Liver (tissue), 9 donors: ENCODE measurements around the gene GDF11. TPM values are rescaled to one million over a fixed set of nuclear protein-coding genes. Genes with fewer than 3 reads are reported as not detected.

Source experiments
- DNase-seq: peaks from one replicate; pipeline ENCODE4 v3.0.0-alpha.2; 2017; ENCODE audit warnings: low spot score
- H3K27ac ChIP-seq, 2 donors: one replicate each; pipeline ENCODE4 v1.7.0; 2013; ENCODE audit warnings: inconsistent platforms in 2 of 2, low read length in 2 of 2, control low read depth in 1 of 2, low read depth in 1 of 2, mild to moderate bottlenecking in 1 of 2
- H3K27me3 ChIP-seq, 4 donors: one replicate each; pipeline versions ENCODE4 v1.6.1 to v1.7.0; 2013; ENCODE audit warnings: low read length in 3 of 4, inconsistent platforms in 1 of 4, mild to moderate bottlenecking in 1 of 4, moderate library complexity in 1 of 4; ENCODE audit not compliant: control insufficient read depth in 4 of 4, insufficient read depth in 4 of 4
- H3K36me3 ChIP-seq, 4 donors: one replicate each; pipeline versions ENCODE4 v1.6.1 to v1.7.0; 2013; ENCODE audit warnings: low read length in 3 of 4, mild to moderate bottlenecking in 3 of 4, low read depth in 1 of 4, moderate library complexity in 1 of 4; ENCODE audit not compliant: control insufficient read depth in 4 of 4, insufficient read depth in 3 of 4
- H3K4me1 ChIP-seq, 4 donors: one replicate each; pipeline versions ENCODE4 v1.6.1 to v1.7.0; 2013; ENCODE audit warnings: low read length in 3 of 4, mild to moderate bottlenecking in 3 of 4, moderate library complexity in 1 of 4; ENCODE audit not compliant: control insufficient read depth in 4 of 4, insufficient read depth in 4 of 4
- H3K4me3 ChIP-seq, 3 donors: one replicate each; pipeline versions ENCODE4 v1.6.1 to v1.7.0; 2013; ENCODE audit warnings: low read length in 3 of 3, control low read depth in 1 of 3, low read depth in 1 of 3, mild to moderate bottlenecking in 1 of 3
- H3K9ac ChIP-seq, 2 donors: one replicate each; pipeline ENCODE4 v1.7.0; 2013; ENCODE audit warnings: low read length in 2 of 2, mild to moderate bottlenecking in 2 of 2, moderate library complexity in 2 of 2, control low read depth in 1 of 2, low read depth in 1 of 2
- H3K9me3 ChIP-seq, 4 donors: one replicate each; pipeline versions ENCODE4 v1.6.1 to v1.7.0; 2013; ENCODE audit warnings: low read length in 3 of 4; ENCODE audit not compliant: control insufficient read depth in 4 of 4
- EGR1 ChIP-seq, 2 donors: IDR thresholded peaks; 2 replicates each; pipeline ENCODE4 v1.6.1; 2016 to 2018; ENCODE audit warnings: antibody characterized with exemption in 2 of 2, low read depth in 2 of 2
- FOXA1 ChIP-seq: IDR thresholded peaks from 2 replicates; pipeline ENCODE4 v1.6.1; 2016; ENCODE audit warnings: antibody characterized with exemption
- FOXA2 ChIP-seq: IDR thresholded peaks from 2 replicates; pipeline ENCODE4 v1.6.1; 2016; ENCODE audit warnings: antibody characterized with exemption
- GABPA ChIP-seq, 2 donors: IDR thresholded peaks in 1 of 2; conservative IDR thresholded peaks in 1 of 2; 2 replicates each; pipeline ENCODE4 v1.6.1; 2016; ENCODE audit warnings: antibody characterized with exemption in 2 of 2, mild to moderate bottlenecking in 1 of 2, moderate library complexity in 1 of 2
- HNF4A ChIP-seq, 2 donors: conservative IDR thresholded peaks; 2 replicates each; pipeline ENCODE4 v1.6.1; 2016; ENCODE audit warnings: antibody characterized with exemption in 2 of 2, mild to moderate bottlenecking in 2 of 2
- HNF4G ChIP-seq: IDR thresholded peaks from 2 replicates; pipeline ENCODE4 v1.6.1; 2016; ENCODE audit warnings: antibody characterized with exemption
- JUND ChIP-seq, 2 donors: IDR thresholded peaks; 2 replicates each; pipeline ENCODE4 v1.6.1; 2016; ENCODE audit warnings: antibody characterized with exemption in 2 of 2
- NR2F2 ChIP-seq: IDR thresholded peaks from 2 replicates; pipeline ENCODE4 v1.6.1; 2016; ENCODE audit warnings: antibody characterized with exemption
- RAD21 ChIP-seq, 2 donors: IDR thresholded peaks; 2 replicates each; pipeline ENCODE4 v1.6.1; 2016; ENCODE audit warnings: antibody characterized with exemption in 2 of 2, mild to moderate bottlenecking in 2 of 2
- RXRA ChIP-seq, 2 donors: IDR thresholded peaks; 2 replicates each; pipeline ENCODE4 v1.6.1; 2017 to 2018; ENCODE audit warnings: antibody characterized with exemption in 2 of 2, mild to moderate bottlenecking in 1 of 2
- SP1 ChIP-seq: IDR thresholded peaks from 2 replicates; pipeline ENCODE4 v1.6.1; 2018; ENCODE audit warnings: antibody characterized with exemption, mild to moderate bottlenecking
- TAF1 ChIP-seq: conservative IDR thresholded peaks from 2 replicates; pipeline ENCODE4 v1.6.1; 2016; ENCODE audit warnings: antibody characterized with exemption, mild to moderate bottlenecking
- YY1 ChIP-seq: IDR thresholded peaks from 2 replicates; pipeline ENCODE4 v1.6.1; 2016; ENCODE audit warnings: antibody characterized with exemption, mild to moderate bottlenecking
- WGBS: extraction: QIAGEN DNeasy Blood & Tissue Kit; methylation state at CpG from one replicate; pipeline ENCODE4 v1.1.7; 2013; 5-methylcytosine and 5-hydroxymethylcytosine counted together
- polyA plus RNA-seq, 2 donors: library from polyadenylated mRNA; stranded (reverse) in 1 of 2; unstranded in 1 of 2; fragments of 200-250 nt in 1 of 2; fragments of >200 nt in 1 of 2; fragmentation: Nextera tagmentation in 1 of 2; extraction: Ambion mirVana in 1 of 2; gene quantifications; one replicate each; pipeline versions ENCODE4 v1.2.1 to v1.2.3, GENCODE V29; 2013 to 2015
- total RNA-seq, 2 donors: library from RNA; depleted of rRNA; stranded (reverse); fragments of >200 nt; gene quantifications; one replicate each; pipeline ENCODE4 v1.2.3, GENCODE V29; 2014
- TF ChIP-seq, protein P1 (sequence below): IDR thresholded peaks from 2 replicates; pipeline ENCODE4 v1.6.1; 2016; ENCODE audit warnings: antibody characterized with exemption
- TF ChIP-seq, protein P2 (sequence below): IDR thresholded peaks from 2 replicates; pipeline ENCODE4 v1.6.1; 2016; ENCODE audit warnings: antibody characterized with exemption
- TF ChIP-seq, protein P3 (sequence below): IDR thresholded peaks from 2 replicates; pipeline ENCODE4 v1.6.1; 2016; ENCODE audit warnings: antibody characterized with exemption
- TF ChIP-seq, protein P4 (sequence below): fragments of 150-350 bp; IDR thresholded peaks from 2 replicates; pipeline ENCODE4 v1.5.1; 2017; ENCODE audit warnings: improper control_type of control experiment, low read depth, low read length; ENCODE audit not compliant: missing input control
- TF ChIP-seq, protein P5 (sequence below): IDR thresholded peaks from 2 replicates; pipeline ENCODE4 v1.6.1; 2016; ENCODE audit warnings: antibody characterized with exemption, mild to moderate bottlenecking
- donor health status: healthy.
- donor health status: healthy.
- donor health status: healthy.
- donor health status: healthy.
- donor health status: healthy.

Gene GDF11
- total and polyA plus RNA-seq, 4 donors, result 0.40 to 5.0 (median 0.70) TPM

DNA sequence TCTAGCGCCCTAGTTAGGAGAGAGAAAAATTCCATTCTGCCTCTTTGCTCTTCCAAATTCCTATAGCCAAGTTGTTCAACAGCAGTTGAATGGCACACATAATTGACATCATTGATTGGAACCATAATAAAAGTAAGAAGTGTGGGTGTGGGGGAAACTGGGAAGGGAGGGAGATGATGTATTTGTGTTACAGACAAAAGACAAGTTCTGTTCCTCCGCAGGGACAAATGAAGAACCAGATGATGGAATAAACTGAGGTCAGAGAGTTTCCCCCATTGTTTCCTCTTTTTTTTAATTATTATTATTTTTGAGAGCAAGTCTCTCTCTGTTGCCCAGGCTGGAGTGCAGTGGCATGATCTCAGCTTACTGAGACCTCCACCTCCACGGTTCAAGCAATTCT lies 34.9 kb downstream of the GDF11 start:
- Histone ChIP-seq H3K9ac (no peak overlapping the region), H3K27ac (no peak overlapping the region), H3K27me3 (no peaks in the 10 kb centered on the region), H3K4me1 (no peaks in the 10 kb centered on the region), H3K36me3 (peaks cover 6 to 38% (median 24%) of the 10 kb centered on the region in 4 donors), H3K4me3 (no peak overlapping the region), H3K9me3 (no peaks in the 10 kb centered on the region)
- 93% methylated on average over 3 of the region's 3 CpGs for WGBS
- DNase-seq, result no peak
- TF ChIP-seq GABPA (IDR thresholded peaks at IDR 0.05 in 1 of 2, conservative IDR thresholded peaks at IDR 0.05 in 1 of 2) (no peak), RAD21 (IDR thresholded peaks at IDR 0.05) (no peak), SP1 (no peak), TAF1 (no peak), HNF4A (conservative IDR thresholded peaks at IDR 0.05) (no peak), YY1 (no peak), JUND (IDR thresholded peaks at IDR 0.05) (no peak), FOXA2 (no peak), HNF4G (no peak), EGR1 (IDR thresholded peaks at IDR 0.05; ENCODE audit: low read depth in 2 of 2) (no peak)
- TF ChIP-seq, protein P1, sequence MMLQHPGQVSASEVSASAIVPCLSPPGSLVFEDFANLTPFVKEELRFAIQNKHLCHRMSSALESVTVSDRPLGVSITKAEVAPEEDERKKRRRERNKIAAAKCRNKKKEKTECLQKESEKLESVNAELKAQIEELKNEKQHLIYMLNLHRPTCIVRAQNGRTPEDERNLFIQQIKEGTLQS, result no peak
- TF ChIP-seq, protein P2, sequence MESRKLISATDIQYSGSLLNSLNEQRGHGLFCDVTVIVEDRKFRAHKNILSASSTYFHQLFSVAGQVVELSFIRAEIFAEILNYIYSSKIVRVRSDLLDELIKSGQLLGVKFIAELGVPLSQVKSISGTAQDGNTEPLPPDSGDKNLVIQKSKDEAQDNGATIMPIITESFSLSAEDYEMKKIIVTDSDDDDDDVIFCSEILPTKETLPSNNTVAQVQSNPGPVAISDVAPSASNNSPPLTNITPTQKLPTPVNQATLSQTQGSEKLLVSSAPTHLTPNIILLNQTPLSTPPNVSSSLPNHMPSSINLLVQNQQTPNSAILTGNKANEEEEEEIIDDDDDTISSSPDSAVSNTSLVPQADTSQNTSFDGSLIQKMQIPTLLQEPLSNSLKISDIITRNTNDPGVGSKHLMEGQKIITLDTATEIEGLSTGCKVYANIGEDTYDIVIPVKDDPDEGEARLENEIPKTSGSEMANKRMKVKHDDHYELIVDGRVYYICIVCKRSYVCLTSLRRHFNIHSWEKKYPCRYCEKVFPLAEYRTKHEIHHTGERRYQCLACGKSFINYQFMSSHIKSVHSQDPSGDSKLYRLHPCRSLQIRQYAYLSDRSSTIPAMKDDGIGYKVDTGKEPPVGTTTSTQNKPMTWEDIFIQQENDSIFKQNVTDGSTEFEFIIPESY, result no peak
- TF ChIP-seq, protein P3, sequence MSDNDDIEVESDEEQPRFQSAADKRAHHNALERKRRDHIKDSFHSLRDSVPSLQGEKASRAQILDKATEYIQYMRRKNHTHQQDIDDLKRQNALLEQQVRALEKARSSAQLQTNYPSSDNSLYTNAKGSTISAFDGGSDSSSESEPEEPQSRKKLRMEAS, result no peak
- TF ChIP-seq, protein P4, sequence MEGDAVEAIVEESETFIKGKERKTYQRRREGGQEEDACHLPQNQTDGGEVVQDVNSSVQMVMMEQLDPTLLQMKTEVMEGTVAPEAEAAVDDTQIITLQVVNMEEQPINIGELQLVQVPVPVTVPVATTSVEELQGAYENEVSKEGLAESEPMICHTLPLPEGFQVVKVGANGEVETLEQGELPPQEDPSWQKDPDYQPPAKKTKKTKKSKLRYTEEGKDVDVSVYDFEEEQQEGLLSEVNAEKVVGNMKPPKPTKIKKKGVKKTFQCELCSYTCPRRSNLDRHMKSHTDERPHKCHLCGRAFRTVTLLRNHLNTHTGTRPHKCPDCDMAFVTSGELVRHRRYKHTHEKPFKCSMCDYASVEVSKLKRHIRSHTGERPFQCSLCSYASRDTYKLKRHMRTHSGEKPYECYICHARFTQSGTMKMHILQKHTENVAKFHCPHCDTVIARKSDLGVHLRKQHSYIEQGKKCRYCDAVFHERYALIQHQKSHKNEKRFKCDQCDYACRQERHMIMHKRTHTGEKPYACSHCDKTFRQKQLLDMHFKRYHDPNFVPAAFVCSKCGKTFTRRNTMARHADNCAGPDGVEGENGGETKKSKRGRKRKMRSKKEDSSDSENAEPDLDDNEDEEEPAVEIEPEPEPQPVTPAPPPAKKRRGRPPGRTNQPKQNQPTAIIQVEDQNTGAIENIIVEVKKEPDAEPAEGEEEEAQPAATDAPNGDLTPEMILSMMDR, result no peak

DNA sequence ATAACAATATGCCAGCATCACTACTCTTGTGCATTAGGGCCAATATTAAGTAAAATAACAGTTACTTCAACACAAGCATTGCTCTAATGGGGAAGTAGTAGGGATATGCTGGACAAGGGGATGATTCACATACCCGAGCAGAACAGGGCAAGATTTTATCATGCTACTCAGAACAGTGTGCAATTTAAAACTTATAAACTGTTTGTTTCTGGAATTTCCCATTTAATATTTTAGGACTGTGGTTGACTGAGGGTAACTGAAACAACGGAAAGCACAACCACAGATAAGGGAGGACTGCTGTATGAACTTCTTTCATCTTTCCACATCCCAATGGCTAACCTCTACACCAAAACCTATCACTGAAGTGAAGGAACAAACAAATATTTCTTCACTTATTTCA lies 37.8 kb downstream of the GDF11 start:
- H3K27me3 ChIP-seq, result no peaks in the 10 kb centered on the region
- H3K36me3 ChIP-seq, result peaks cover 9 to 65% (median 34%) of the 10 kb centered on the region in 4 donors
- H3K27ac ChIP-seq, result no peak overlapping the region
- 82% methylated on average over 2 of the region's 2 CpGs for WGBS
- no peaks in the 10 kb centered on the region for H3K9me3 ChIP-seq
- TF ChIP-seq JUND (IDR thresholded peaks at IDR 0.05) (no peak), GABPA (IDR thresholded peaks at IDR 0.05 in 1 of 2, conservative IDR thresholded peaks at IDR 0.05 in 1 of 2) (no peak), FOXA1 (no peak), SP1 (no peak), EGR1 (IDR thresholded peaks at IDR 0.05; ENCODE audit: low read depth in 2 of 2) (no peak), YY1 (no peak), RAD21 (IDR thresholded peaks at IDR 0.05) (no peak), TAF1 (no peak), HNF4G (no peak), HNF4A (conservative IDR thresholded peaks at IDR 0.05) (no peak), NR2F2 (no peak), RXRA (IDR thresholded peaks at IDR 0.05) (no peak)
- TF ChIP-seq, protein P2, result no peak
- TF ChIP-seq, protein P3, result no peak
- TF ChIP-seq, protein P1, result no peak
- TF ChIP-seq, protein P4, result no peak
- TF ChIP-seq, protein P5, sequence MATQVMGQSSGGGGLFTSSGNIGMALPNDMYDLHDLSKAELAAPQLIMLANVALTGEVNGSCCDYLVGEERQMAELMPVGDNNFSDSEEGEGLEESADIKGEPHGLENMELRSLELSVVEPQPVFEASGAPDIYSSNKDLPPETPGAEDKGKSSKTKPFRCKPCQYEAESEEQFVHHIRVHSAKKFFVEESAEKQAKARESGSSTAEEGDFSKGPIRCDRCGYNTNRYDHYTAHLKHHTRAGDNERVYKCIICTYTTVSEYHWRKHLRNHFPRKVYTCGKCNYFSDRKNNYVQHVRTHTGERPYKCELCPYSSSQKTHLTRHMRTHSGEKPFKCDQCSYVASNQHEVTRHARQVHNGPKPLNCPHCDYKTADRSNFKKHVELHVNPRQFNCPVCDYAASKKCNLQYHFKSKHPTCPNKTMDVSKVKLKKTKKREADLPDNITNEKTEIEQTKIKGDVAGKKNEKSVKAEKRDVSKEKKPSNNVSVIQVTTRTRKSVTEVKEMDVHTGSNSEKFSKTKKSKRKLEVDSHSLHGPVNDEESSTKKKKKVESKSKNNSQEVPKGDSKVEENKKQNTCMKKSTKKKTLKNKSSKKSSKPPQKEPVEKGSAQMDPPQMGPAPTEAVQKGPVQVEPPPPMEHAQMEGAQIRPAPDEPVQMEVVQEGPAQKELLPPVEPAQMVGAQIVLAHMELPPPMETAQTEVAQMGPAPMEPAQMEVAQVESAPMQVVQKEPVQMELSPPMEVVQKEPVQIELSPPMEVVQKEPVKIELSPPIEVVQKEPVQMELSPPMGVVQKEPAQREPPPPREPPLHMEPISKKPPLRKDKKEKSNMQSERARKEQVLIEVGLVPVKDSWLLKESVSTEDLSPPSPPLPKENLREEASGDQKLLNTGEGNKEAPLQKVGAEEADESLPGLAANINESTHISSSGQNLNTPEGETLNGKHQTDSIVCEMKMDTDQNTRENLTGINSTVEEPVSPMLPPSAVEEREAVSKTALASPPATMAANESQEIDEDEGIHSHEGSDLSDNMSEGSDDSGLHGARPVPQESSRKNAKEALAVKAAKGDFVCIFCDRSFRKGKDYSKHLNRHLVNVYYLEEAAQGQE, result no peak
- no peak overlapping the region for H3K9ac ChIP-seq
- H3K4me1 ChIP-seq, result no peaks in the 10 kb centered on the region
- no peak for DNase-seq
- H3K4me3 ChIP-seq, result no peak overlapping the region
